K562 (cell line): Measurements from ENCODE around the gene FBXW7. TPM values are rescaled to one million over a fixed set of nuclear protein-coding genes. Genes with fewer than 3 reads are reported as not detected.

Experiments used
- ATAC-seq: fragments of 200-7000 bp; cut with Tn5 transposase; 3 replicates; pipeline ENCODE4 v1.9.1; 2020; ENCODE audit warnings: moderate library complexity
- BruUV-seq: library from RNA; stranded (reverse); fragments of 400-500 nt; replicated peaks from 2 replicates; lab custom pipeline; 2021; lab: Mats Ljungman, UMichigan
- CTCF ChIA-PET: fragments of 300-600 bp; formaldehyde crosslinking; extraction: SDS; loops from one replicate; lab custom pipeline; 2021; ENCODE audit warnings: low intra/inter-chr PET ratio; lab: Yijun Ruan, JAX
- POLR2A ChIA-PET: fragments of 300-600, 350-650 bp; sonication (Branson Sonifier 250); formaldehyde crosslinking; extraction: SDS; loops from one replicate; lab custom pipeline; 2021; ENCODE audit warnings: antibody characterized with exemption, inconsistent platforms; lab: Yijun Ruan, JAX
- DNase-seq, 4 experiments: peaks; one replicate each; pipeline versions ENCODE4 v3.0.0 to v3.0.0-alpha.2; 2011 to 2018; ENCODE audit warnings: low spot score in 3 of 4, mixed read lengths in 3 of 4; ENCODE audit errors: extremely low read depth in 1 of 4
- FAIRE-seq: peaks from 2 replicates; lab custom pipeline; 2011; peaks lifted over from hg19 to GRCh38; lab: Jason Lieb, UNC
- H2AFZ ChIP-seq: 2 replicates; pipeline ENCODE4 v1.6.0; 2011; ENCODE audit warnings: low read depth, low read length, control low read depth, inconsistent platforms
- H3K27ac ChIP-seq: fragments of 200-600 bp; 3 replicates; pipeline ENCODE4 v1.8.0; 2011; ENCODE audit warnings: low read depth, mild to moderate bottlenecking, control low read depth, inconsistent platforms, low read length, moderate library complexity, mixed read lengths; ENCODE audit errors: extremely low read depth
- H3K27me3 ChIP-seq, 2 experiments: fragments of 300-600 bp in 1 of 2; 2 replicates in 1 of 2; 3 replicates in 1 of 2; pipeline versions ENCODE4 v1.6.0 to v1.8.0; 2011; ENCODE audit warnings: inconsistent platforms in 2 of 2, low read length in 2 of 2, mild to moderate bottlenecking in 1 of 2, mixed read lengths in 1 of 2, moderate library complexity in 1 of 2; ENCODE audit not compliant: control insufficient read depth in 2 of 2, insufficient read depth in 2 of 2
- H3K36me3 ChIP-seq: fragments of 300-600 bp; 3 replicates; pipeline ENCODE4 v1.8.0; 2011; ENCODE audit warnings: mild to moderate bottlenecking, low read length, inconsistent platforms; ENCODE audit not compliant: control insufficient read depth, insufficient read depth
- H3K4me1 ChIP-seq, 2 experiments: fragments of 200-600 bp in 1 of 2; replicated peaks in 1 of 2; 2 replicates in 1 of 2; 3 replicates in 1 of 2; pipeline versions ENCODE4 v1.5.1 to v1.8.0; 2011; ENCODE audit warnings: inconsistent platforms in 2 of 2, low read length in 2 of 2, mild to moderate bottlenecking in 1 of 2, mixed read lengths in 1 of 2, moderate library complexity in 1 of 2; ENCODE audit not compliant: control insufficient read depth in 2 of 2, insufficient read depth in 2 of 2
- H3K4me2 ChIP-seq: 2 replicates; pipeline ENCODE4 v1.6.1; 2011; ENCODE audit warnings: low read length, control low read depth, inconsistent platforms, mixed read lengths; ENCODE audit not compliant: insufficient read depth
- H3K4me3 ChIP-seq: fragments of 200-600 bp; sonication (generic), shearing (Covaris generic); 2 replicates; pipeline ENCODE4 v1.5.1; 2016; ENCODE audit warnings: control low read depth, inconsistent platforms
- H3K79me2 ChIP-seq: fragments of 200-600 bp; 3 replicates; pipeline ENCODE4 v1.8.0; 2011; ENCODE audit warnings: low read length, inconsistent platforms; ENCODE audit not compliant: control insufficient read depth, insufficient read depth
- H3K9ac ChIP-seq, 2 experiments: 2 replicates each; pipeline versions ENCODE4 v1.6.0 to v1.6.1; 2011; ENCODE audit warnings: low read depth in 2 of 2, low read length in 2 of 2, control low read depth in 1 of 2, inconsistent platforms in 1 of 2, mild to moderate bottlenecking in 1 of 2, mixed read lengths in 1 of 2; ENCODE audit not compliant: insufficient read depth in 1 of 2
- H3K9me1 ChIP-seq: one replicate; pipeline ENCODE4 v1.6.0; 2011; ENCODE audit warnings: inconsistent platforms, mild to moderate bottlenecking, low read length, moderate library complexity; ENCODE audit not compliant: control insufficient read depth, insufficient read depth
- H3K9me3 ChIP-seq: replicated peaks from 2 replicates; pipeline ENCODE4 v1.5.1; 2011; ENCODE audit warnings: low read depth, low read length, inconsistent platforms; ENCODE audit not compliant: control insufficient read depth, insufficient read depth
- H4K20me1 ChIP-seq: replicated peaks from 2 replicates; pipeline ENCODE4 v1.6.1; 2011; ENCODE audit warnings: low read length, inconsistent platforms, mixed read lengths; ENCODE audit not compliant: control insufficient read depth, insufficient read depth
- E2F1 ChIP-seq: sonication (generic); formaldehyde crosslinking; IDR thresholded peaks from 2 replicates; pipeline ENCODE4 v1.8.1; 2023; ENCODE audit warnings: mild to moderate bottlenecking, missing genetic modification reagents, moderate library complexity
- EWSR1 ChIP-seq: fragments of 450-650 bp; IDR thresholded peaks from 2 replicates; pipeline ENCODE4 v1.6.1; 2018; ENCODE audit warnings: borderline replicate concordance, mild to moderate bottlenecking, low read depth, moderate library complexity; ENCODE audit not compliant: partially characterized antibody
- HOMEZ ChIP-seq: fragments of 250-450 bp; sonication (Bioruptor Pico); IDR thresholded peaks from 2 replicates; pipeline ENCODE4 v1.4.0; 2020; ENCODE audit warnings: mild to moderate bottlenecking, moderate library complexity
- POLR3A ChIP-seq: IDR thresholded peaks from 2 replicates; pipeline ENCODE4 v1.6.1; 2011; ENCODE audit warnings: borderline replicate concordance, mild to moderate bottlenecking, moderate library complexity; ENCODE audit not compliant: insufficient read length, insufficient read depth; ENCODE audit errors: extremely low read depth
- RBM17 ChIP-seq: fragments of 200-400 bp; formaldehyde crosslinking; IDR thresholded peaks from 2 replicates; pipeline ENCODE4 v1.6.1; 2017; ENCODE audit warnings: low read depth, mild to moderate bottlenecking, low read length, borderline replicate concordance
- THAP7 ChIP-seq: fragments of 250-450 bp; sonication (Bioruptor Pico); IDR thresholded peaks from 2 replicates; pipeline ENCODE4 v1.5.0; 2021
- ZFP36 ChIP-seq: fragments of 150-350 bp; IDR thresholded peaks from 2 replicates; pipeline ENCODE4 v1.6.1; 2018; ENCODE audit warnings: low read length, low read depth; ENCODE audit not compliant: partially characterized antibody
- ZKSCAN3 ChIP-seq: fragments of 250-450 bp; sonication (Bioruptor Pico); IDR thresholded peaks from 2 replicates; pipeline ENCODE4 v1.4.0; 2020
- ZNF175 ChIP-seq: fragments of 200-800 bp; sonication (Bioruptor generic); IDR thresholded peaks from 2 replicates; pipeline ENCODE4 v1.6.1; 2016; ENCODE audit warnings: low read depth, mild to moderate bottlenecking, missing genetic modification characterization, missing compliant biosample characterization
- ZNF41 ChIP-seq: fragments of 250-450 bp; sonication (Bioruptor Pico); conservative IDR thresholded peaks from 2 replicates; pipeline ENCODE4 v1.4.0; 2020; ENCODE audit warnings: mild to moderate bottlenecking
- ZNF668 ChIP-seq: fragments of 250-450 bp; sonication (Bioruptor Pico); IDR thresholded peaks from 2 replicates; pipeline ENCODE4 v1.8.0; 2022; ENCODE audit warnings: mild to moderate bottlenecking, inconsistent platforms
- ZNF79 ChIP-seq: fragments of 250-450 bp; sonication (Bioruptor Pico); IDR thresholded peaks from 2 replicates; pipeline ENCODE4 v1.4.0; 2020; ENCODE audit warnings: low read depth, mild to moderate bottlenecking, moderate library complexity
- WGBS: fragments of 100-300 bp; shearing (Covaris generic); methylation state at CpG from one replicate; pipeline ENCODE4 v1.1.6; 2016; ENCODE audit warnings: low coverage, mixed read lengths; ENCODE audit not compliant: insufficient coverage; ENCODE audit errors: missing lambda C conversion rate; 5-methylcytosine and 5-hydroxymethylcytosine counted together
- in situ Hi-C: fragments of 300-500 bp; cut with MboI; formaldehyde crosslinking; loops from 4 replicates; pipeline ENCODE4 v1.15.0; 2018; ENCODE audit warnings: inconsistent platforms, mixed read lengths
- intact Hi-C: fragments of 100-400 bp; cut with micrococcal nuclease; formaldehyde crosslinking; loops from 2 replicates; pipeline ENCODE4 v1.14.2; 2022
- polyA plus RNA-seq, 8 experiments: library from polyadenylated mRNA; depleted of rRNA in 4 of 8; stranded (reverse) in 5 of 8; unstranded in 3 of 8; fragments of >200 nt; fragmentation: Nextera tagmentation in 2 of 8; fragmentation: Illumina TruSeq in 1 of 8; extraction: Ambion mirVana in 2 of 8; extraction: Trizol in 1 of 8; gene quantifications; 2 replicates each; pipeline versions ENCODE4 v1.2.1 to v1.2.3, GENCODE V29; 2011 to 2014; ENCODE audit warnings: inconsistent platforms in 1 of 8, missing spikeins in 1 of 8
- total RNA-seq, 7 experiments: library from RNA; depleted of rRNA in 6 of 7; stranded (reverse); fragments of >200 nt in 6 of 7; fragmentation: Illumina TruSeq in 2 of 7; extraction: Trizol in 2 of 7; gene quantifications; 2 replicates each; pipeline versions ENCODE4 v1.2.1 to v1.2.3, GENCODE V29; 2011 to 2021; ENCODE audit warnings: low replicate concordance in 1 of 7
- TF ChIP-seq, protein P1 (sequence below): IDR thresholded peaks from 3 replicates; pipeline ENCODE4 v1.6.1; 2011; ENCODE audit warnings: borderline replicate concordance, mild to moderate bottlenecking, moderate library complexity; ENCODE audit not compliant: insufficient read length; ENCODE audit errors: extremely low read depth
- TF ChIP-seq, protein P2 (sequence below): fragments of 450-650 bp; IDR thresholded peaks from 2 replicates; pipeline ENCODE4 v1.6.1; 2017; ENCODE audit warnings: antibody characterized with exemption

The FBXW7 gene
- total and polyA plus RNA-seq, 9 of the 15 experiments (the other 6 are each of a cell fraction or from before 2014, with no cell fraction given), result 6.8 to 44.2 (median 16.4) TPM

GRCh38 chr4:152357206-152357605, 178.7 kb downstream of the FBXW7 start:
- Histone ChIP-seq H4K20me1 (0 out of 2 replicates have a peak, but pooled peaks cover 6% of the 10 kb centered on the region), H3K9me3 (no peaks in the 10 kb centered on the region), H3K4me2 (no peak overlapping the region), H3K36me3 (no peaks in the 10 kb centered on the region), H3K9me1 (no peaks in the 10 kb centered on the region), H3K4me1 (peaks cover 0 to 4% of the 10 kb centered on the region in 2 experiments; a peak in 2 of 5 replicates), H3K4me3 (no peak overlapping the region), H3K27me3 (no peaks in the 10 kb centered on the region), H3K27ac (no peak overlapping the region), H2AFZ (no peak overlapping the region), H3K79me2 (0 out of 3 replicates have a peak, but pooled peaks cover 3% of the 10 kb centered on the region), H3K9ac (no peak overlapping the region)
- ChIA-PET CTCF (no interaction called here), POLR2A (no interaction called here)
- BruUV-seq, result no TSS peak
- WGBS, result 46% methylated on average over 4 of the region's 6 CpGs
- intact Hi-C loops, result no loop called here
- in situ Hi-C loops, result no loop called here
- DNase-seq (no peak), ATAC-seq (no peak), FAIRE-seq (no peak)
- TF ChIP-seq, protein P1, sequence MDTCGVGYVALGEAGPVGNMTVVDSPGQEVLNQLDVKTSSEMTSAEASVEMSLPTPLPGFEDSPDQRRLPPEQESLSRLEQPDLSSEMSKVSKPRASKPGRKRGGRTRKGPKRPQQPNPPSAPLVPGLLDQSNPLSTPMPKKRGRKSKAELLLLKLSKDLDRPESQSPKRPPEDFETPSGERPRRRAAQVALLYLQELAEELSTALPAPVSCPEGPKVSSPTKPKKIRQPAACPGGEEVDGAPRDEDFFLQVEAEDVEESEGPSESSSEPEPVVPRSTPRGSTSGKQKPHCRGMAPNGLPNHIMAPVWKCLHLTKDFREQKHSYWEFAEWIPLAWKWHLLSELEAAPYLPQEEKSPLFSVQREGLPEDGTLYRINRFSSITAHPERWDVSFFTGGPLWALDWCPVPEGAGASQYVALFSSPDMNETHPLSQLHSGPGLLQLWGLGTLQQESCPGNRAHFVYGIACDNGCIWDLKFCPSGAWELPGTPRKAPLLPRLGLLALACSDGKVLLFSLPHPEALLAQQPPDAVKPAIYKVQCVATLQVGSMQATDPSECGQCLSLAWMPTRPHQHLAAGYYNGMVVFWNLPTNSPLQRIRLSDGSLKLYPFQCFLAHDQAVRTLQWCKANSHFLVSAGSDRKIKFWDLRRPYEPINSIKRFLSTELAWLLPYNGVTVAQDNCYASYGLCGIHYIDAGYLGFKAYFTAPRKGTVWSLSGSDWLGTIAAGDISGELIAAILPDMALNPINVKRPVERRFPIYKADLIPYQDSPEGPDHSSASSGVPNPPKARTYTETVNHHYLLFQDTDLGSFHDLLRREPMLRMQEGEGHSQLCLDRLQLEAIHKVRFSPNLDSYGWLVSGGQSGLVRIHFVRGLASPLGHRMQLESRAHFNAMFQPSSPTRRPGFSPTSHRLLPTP, result no peak
- TF ChIP-seq ZKSCAN3 (CRISPR knock-in tag), result no peak
- TF ChIP-seq EWSR1, result no peak
- no peak for TF ChIP-seq HOMEZ (CRISPR knock-in tag)
- TF ChIP-seq ZNF668 (CRISPR knock-in tag), result no peak
- no peak for TF ChIP-seq ZFP36
- no peak for TF ChIP-seq RBM17
- TF ChIP-seq POLR3A, result no peak
- TF ChIP-seq ZNF41 (CRISPR knock-in tag), result no peak
- TF ChIP-seq THAP7 (CRISPR knock-in tag), result no peak
- no peak for TF ChIP-seq ZNF79
- TF ChIP-seq E2F1 (CRISPR knock-in tag), result no peak
- no peak for TF ChIP-seq ZNF175 (CRISPR knock-in tag)
- TF ChIP-seq, protein P2, sequence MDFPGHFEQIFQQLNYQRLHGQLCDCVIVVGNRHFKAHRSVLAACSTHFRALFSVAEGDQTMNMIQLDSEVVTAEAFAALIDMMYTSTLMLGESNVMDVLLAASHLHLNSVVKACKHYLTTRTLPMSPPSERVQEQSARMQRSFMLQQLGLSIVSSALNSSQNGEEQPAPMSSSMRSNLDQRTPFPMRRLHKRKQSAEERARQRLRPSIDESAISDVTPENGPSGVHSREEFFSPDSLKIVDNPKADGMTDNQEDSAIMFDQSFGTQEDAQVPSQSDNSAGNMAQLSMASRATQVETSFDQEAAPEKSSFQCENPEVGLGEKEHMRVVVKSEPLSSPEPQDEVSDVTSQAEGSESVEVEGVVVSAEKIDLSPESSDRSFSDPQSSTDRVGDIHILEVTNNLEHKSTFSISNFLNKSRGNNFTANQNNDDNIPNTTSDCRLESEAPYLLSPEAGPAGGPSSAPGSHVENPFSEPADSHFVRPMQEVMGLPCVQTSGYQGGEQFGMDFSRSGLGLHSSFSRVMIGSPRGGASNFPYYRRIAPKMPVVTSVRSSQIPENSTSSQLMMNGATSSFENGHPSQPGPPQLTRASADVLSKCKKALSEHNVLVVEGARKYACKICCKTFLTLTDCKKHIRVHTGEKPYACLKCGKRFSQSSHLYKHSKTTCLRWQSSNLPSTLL, result no peak
